H1 (cell line): ENCODE data around the gene CASD1.

Experiments
- CTCF ChIP-seq, 3 experiments: IDR thresholded peaks; 1 replicate in 2 of 3; 2 replicates in 1 of 3; pipeline versions ENCODE4 v1.5.1 to v1.6.1; 2011; ENCODE audit warnings: low read length in 3 of 3, mild to moderate bottlenecking in 3 of 3, inconsistent platforms in 2 of 3, low read depth in 1 of 3, moderate library complexity in 1 of 3; ENCODE audit not compliant: insufficient read depth in 1 of 3; ENCODE audit errors: control extremely low read depth in 1 of 3
- KDM5A ChIP-seq: fragments of 200-600 bp; IDR thresholded peaks from 2 replicates; pipeline ENCODE4 v1.7.1; 2012; ENCODE audit warnings: mild to moderate bottlenecking, low read length, inconsistent platforms, mixed read lengths
- POLR2A ChIP-seq, 2 experiments: IDR thresholded peaks; 1 replicate in 1 of 2; 2 replicates in 1 of 2; pipeline ENCODE4 v1.6.1; 2011; ENCODE audit warnings: low read depth in 2 of 2, low read length in 2 of 2, mild to moderate bottlenecking in 2 of 2; ENCODE audit errors: control extremely low read depth in 1 of 2
- RXRA ChIP-seq: IDR thresholded peaks from 2 replicates; pipeline ENCODE4 v1.6.1; 2011; ENCODE audit warnings: low read depth, mild to moderate bottlenecking, low read length, moderate library complexity; ENCODE audit not compliant: insufficient read depth
- TCF12 ChIP-seq: IDR thresholded peaks from 2 replicates; pipeline ENCODE4 v1.6.1; 2011; ENCODE audit warnings: low read depth, mild to moderate bottlenecking, low read length

DNA sequence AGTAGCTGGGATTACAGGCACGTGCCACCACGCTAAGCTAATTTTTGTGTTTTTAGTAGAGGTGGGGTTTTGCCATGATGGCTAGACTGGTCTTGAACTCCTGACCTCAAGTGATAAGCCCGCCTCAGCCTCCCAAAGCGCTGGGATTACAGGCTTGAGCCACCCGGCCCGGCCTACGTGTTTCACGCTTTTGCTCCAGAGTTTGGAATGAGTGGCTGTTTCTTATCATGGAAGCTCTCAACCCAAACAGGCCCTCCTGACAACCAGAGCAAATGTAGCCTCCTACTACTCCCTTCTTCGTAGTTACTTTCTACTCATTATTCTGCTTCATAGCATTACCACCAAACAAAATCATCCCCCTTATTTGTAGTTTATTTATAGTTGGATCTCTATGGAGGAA, 26.8 kb upstream of the CASD1 start:
- TF ChIP-seq TCF12 (no peak), POLR2A (IDR thresholded peaks at IDR 0.05; ENCODE audit: control extremely low read depth in 1 of 2, low read depth in 2 of 2, low read length in 2 of 2) (no peak), CTCF (IDR thresholded peaks at IDR 0.05; ENCODE audit: control extremely low read depth in 1 of 3, insufficient read depth in 1 of 3, low read depth in 1 of 3, low read length in 3 of 3) (no peak), RXRA (no peak), KDM5A (no peak)
